Progenitor cell of endocrine pancreas (in vitro differentiated cells): ENCODE results near the gene IL18RAP. TPM values are rescaled to one million over a fixed set of nuclear protein-coding genes. Genes with fewer than 3 reads are reported as not detected.

Experiments
- DNase-seq: peaks from one replicate; pipeline ENCODE4 v3.0.0; 2021; ENCODE audit warnings: low spot score; ENCODE audit not compliant: unreplicated experiment
- H3K27ac Mint-ChIP-seq: 2 replicates; pipeline ENCODE4 v1.8.0; 2021; ENCODE audit warnings: mild to moderate bottlenecking, moderate library complexity, mixed read lengths
- H3K27me3 Mint-ChIP-seq: 2 replicates; pipeline ENCODE4 v1.8.0; 2021; ENCODE audit warnings: mixed read lengths
- H3K36me3 Mint-ChIP-seq: 2 replicates; pipeline ENCODE4 v1.8.0; 2022; ENCODE audit warnings: mixed read lengths; ENCODE audit not compliant: insufficient read depth
- H3K4me1 Mint-ChIP-seq: 2 replicates; pipeline ENCODE4 v1.8.0; 2021; ENCODE audit warnings: low read depth, mixed read lengths
- H3K4me3 Mint-ChIP-seq: 2 replicates; pipeline ENCODE4 v1.8.0; 2021; ENCODE audit warnings: low read depth, mild to moderate bottlenecking, moderate library complexity, mixed read lengths
- H3K9me3 Mint-ChIP-seq: 2 replicates; pipeline ENCODE4 v1.8.0; 2021; ENCODE audit warnings: low read depth, mixed read lengths
- CTCF ChIP-seq: fragments of 200-600 bp; sonication (generic); IDR thresholded peaks from one replicate; pipeline ENCODE4 v1.5.0; 2021; ENCODE audit warnings: antibody characterized with exemption, mild to moderate bottlenecking; ENCODE audit not compliant: unreplicated experiment
- total RNA-seq: library from RNA; stranded (reverse); gene quantifications from 2 replicates; pipeline ENCODE4 v1.2.1, GENCODE V29; 2021

Gene IL18RAP
- total RNA-seq, 1 donor from 2014 or later: not detected

DNA sequence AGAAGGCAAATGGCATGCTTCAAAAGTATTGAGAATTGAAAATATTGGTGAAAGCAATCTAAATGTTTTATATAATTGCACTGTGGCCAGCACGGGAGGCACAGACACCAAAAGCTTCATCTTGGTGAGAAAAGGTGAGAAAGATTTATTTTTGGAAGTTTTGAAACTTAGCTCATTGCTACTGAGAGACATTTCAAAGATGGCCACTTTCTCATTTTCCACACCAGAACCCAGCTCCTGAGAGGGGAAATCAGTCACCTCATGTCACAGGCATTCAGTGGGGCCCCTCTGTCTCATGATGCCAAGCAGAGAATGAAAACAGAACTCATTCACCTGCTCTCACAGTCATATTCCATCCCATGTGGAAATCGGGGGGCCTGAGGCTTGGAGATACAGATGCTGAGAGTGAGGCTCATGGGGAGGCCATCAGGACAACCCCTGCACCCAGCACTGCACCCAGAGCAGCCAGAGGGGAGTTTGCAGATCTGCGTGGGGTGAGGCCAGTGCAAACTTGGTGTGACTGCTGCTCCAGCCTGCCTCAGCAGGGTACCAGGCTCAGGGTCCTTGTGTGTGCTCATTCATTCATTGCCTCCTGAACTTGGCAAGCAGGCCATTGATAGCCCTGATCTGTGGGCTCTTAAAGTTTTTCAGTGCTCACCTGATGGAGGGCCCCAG lies 36.0 kb upstream of the IL18RAP start:
- DNase-seq: no peak
- Mint-ChIP-seq H3K36me3 (no peaks in the 10 kb centered on the region), H3K4me1 (peaks cover under 1% of the 10 kb centered on the region), H3K9me3 (peaks cover 21% of the 10 kb centered on the region), H3K4me3 (no peak overlapping the region), H3K27me3 (peaks cover 2% of the 10 kb centered on the region), H3K27ac (no peak overlapping the region)
- no peak for TF ChIP-seq CTCF

DNA sequence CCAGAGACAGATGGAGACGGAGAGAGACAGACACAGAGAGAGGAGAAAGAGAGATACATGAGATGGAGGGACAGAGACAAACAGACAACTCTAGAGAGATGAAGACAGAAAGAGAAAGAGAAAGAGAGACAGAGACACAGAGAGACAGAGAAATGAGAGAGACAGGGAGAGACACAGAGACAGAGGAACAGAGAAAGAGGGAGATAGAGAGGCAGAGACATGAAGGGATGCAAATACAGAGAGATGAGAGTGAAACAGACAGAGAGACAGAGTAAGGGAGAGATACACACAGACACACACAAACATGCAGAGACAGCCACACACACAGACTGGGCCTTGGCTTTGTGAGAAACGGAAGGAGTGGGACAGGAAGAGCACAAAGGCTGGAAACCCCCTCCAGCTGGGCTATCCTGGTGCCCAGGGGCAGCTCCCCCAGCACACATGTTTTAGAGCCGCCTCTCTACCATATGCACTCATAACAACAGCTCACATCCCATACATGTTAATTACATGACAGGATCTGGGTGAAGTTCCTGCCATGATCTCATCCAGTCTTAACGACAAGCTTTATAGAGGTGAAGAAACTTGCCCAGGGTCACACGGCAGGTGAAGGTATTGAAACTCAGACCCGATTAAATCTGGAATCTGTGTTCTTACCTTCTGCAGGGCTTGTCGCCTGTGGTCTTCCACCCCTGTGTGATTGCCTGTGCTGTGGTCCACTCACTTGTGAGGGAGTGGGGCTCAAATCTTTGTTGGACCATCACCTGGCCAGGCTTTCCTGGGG lies 35.0 kb upstream of the IL18RAP start:
- no peak overlapping the region for H3K27ac Mint-ChIP-seq
- TF ChIP-seq CTCF: no peak
- H3K36me3 Mint-ChIP-seq: no peaks in the 10 kb centered on the region
- H3K4me3 Mint-ChIP-seq: no peak overlapping the region
- peaks cover 19% of the 10 kb centered on the region for H3K9me3 Mint-ChIP-seq
- no peak for DNase-seq
- H3K4me1 Mint-ChIP-seq: peaks cover 3% of the 10 kb centered on the region
- H3K27me3 Mint-ChIP-seq: peaks cover 3% of the 10 kb centered on the region

DNA sequence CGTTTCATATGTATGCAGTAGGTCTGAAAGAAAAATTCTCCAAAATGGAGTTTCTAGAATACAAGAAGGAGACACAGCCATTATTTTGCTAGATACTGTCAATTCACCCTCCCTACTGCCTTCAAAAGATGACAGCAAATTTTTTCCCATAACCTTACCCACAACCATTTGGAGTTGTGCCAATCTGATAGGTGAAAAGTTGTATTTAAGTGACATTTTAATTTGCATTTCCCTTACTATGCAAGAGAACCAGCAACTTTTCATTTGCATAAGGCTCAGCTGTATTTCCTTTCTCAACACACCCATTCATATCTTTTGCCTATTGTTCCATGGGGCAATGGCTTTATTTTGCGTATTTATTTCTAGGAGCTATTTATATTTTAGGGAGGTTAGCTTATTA lies 31.4 kb upstream of the IL18RAP start:
- peaks cover 9% of the 10 kb centered on the region for H3K27me3 Mint-ChIP-seq
- H3K9me3 Mint-ChIP-seq: no peaks in the 10 kb centered on the region
- no peak overlapping the region for H3K4me3 Mint-ChIP-seq
- no peak for DNase-seq
- no peaks in the 10 kb centered on the region for H3K36me3 Mint-ChIP-seq
- no peak for TF ChIP-seq CTCF
- peaks cover 5% of the 10 kb centered on the region for H3K4me1 Mint-ChIP-seq
- no peak overlapping the region for H3K27ac Mint-ChIP-seq

- Mint-ChIP-seq H3K36me3 (no peaks in the 10 kb centered on the region), H3K4me1 (peaks cover 5% of the 10 kb centered on the region), H3K9me3 (no peaks in the 10 kb centered on the region), H3K27ac (no peak overlapping the region), H3K27me3 (peaks cover 9% of the 10 kb centered on the region), H3K4me3 (no peak overlapping the region)
- TF ChIP-seq CTCF: no peak
- DNase-seq: no peak
Observed at GRCh38 chr2:102392096-102392495, 30.9 kb upstream of the IL18RAP start.

GRCh38 chr2:102392942-102393341 lies 30.0 kb upstream of the IL18RAP start:
- H3K4me3 Mint-ChIP-seq: no peak overlapping the region
- peaks cover 7% of the 10 kb centered on the region for H3K27me3 Mint-ChIP-seq
- TF ChIP-seq CTCF: no peak
- H3K36me3 Mint-ChIP-seq: no peaks in the 10 kb centered on the region
- no peaks in the 10 kb centered on the region for H3K9me3 Mint-ChIP-seq
- peaks cover 5% of the 10 kb centered on the region for H3K4me1 Mint-ChIP-seq
- H3K27ac Mint-ChIP-seq: no peak overlapping the region
- DNase-seq: no peak
